ENCODE data around the gene MYH9.
"Not testable (repeated sequence)": the region's sequence is repeated elsewhere in the genome, so short reads cannot be mapped to it uniquely, and the experiment has no call there.

Gene MYH9

DNA sequence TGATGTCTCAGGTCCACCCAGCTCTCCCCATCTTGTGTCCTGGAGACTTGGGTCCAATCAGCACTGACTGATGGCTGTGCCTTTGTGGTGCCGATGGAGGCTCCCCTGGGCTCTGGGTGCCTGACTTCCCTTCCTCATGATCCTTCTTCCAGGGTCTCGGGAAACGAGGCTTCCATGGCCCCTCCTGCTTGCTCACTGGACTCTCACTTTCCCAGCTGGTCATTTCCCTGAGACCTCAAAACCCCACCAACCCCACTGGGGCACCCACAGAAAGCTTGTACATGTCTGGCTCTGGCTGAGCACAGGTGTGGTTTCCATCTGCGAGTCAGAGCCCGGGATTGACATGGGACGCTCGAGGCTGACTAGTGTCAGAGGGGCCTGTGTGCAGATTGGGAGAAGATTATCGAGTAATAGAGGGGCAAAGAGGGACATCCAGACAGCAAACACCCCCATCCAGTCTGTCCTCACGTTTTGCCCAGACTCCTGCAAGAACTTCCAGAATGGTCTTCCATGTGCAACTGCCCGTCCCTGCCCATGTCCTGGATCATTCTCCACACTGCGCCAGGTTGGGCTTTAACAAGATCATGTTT lies 119.8 kb downstream of the MYH9 start:
- TF ChIP-seq, protein P1, sequence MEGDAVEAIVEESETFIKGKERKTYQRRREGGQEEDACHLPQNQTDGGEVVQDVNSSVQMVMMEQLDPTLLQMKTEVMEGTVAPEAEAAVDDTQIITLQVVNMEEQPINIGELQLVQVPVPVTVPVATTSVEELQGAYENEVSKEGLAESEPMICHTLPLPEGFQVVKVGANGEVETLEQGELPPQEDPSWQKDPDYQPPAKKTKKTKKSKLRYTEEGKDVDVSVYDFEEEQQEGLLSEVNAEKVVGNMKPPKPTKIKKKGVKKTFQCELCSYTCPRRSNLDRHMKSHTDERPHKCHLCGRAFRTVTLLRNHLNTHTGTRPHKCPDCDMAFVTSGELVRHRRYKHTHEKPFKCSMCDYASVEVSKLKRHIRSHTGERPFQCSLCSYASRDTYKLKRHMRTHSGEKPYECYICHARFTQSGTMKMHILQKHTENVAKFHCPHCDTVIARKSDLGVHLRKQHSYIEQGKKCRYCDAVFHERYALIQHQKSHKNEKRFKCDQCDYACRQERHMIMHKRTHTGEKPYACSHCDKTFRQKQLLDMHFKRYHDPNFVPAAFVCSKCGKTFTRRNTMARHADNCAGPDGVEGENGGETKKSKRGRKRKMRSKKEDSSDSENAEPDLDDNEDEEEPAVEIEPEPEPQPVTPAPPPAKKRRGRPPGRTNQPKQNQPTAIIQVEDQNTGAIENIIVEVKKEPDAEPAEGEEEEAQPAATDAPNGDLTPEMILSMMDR (IDR thresholded peaks at IDR 0.05; ENCODE audit: low read depth, low read length) = no peak
- DNase-seq (ENCODE audit: extremely low read depth, low read depth) = no peak

DNA sequence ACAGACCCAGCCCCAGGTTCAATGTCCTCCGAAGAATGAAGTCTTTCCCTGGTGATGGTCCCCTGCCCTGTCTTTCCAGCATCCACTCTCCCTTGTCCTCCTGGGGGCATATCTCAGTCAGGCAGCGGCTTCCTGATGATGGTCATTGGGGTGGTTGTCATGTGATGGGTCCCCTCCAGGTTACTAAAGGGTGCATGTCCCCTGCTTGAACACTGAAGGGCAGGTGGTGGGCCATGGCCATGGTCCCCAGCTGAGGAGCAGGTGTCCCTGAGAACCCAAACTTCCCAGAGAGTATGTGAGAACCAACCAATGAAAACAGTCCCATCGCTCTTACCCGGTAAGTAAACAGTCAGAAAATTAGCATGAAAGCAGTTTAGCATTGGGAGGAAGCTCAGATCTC lies 120.7 kb downstream of the MYH9 start:
- TF ChIP-seq, protein P1 (IDR thresholded peaks at IDR 0.05; ENCODE audit: low read depth, low read length) = no peak
- DNase-seq (ENCODE audit: extremely low read depth, low read depth) = no peak

DNA sequence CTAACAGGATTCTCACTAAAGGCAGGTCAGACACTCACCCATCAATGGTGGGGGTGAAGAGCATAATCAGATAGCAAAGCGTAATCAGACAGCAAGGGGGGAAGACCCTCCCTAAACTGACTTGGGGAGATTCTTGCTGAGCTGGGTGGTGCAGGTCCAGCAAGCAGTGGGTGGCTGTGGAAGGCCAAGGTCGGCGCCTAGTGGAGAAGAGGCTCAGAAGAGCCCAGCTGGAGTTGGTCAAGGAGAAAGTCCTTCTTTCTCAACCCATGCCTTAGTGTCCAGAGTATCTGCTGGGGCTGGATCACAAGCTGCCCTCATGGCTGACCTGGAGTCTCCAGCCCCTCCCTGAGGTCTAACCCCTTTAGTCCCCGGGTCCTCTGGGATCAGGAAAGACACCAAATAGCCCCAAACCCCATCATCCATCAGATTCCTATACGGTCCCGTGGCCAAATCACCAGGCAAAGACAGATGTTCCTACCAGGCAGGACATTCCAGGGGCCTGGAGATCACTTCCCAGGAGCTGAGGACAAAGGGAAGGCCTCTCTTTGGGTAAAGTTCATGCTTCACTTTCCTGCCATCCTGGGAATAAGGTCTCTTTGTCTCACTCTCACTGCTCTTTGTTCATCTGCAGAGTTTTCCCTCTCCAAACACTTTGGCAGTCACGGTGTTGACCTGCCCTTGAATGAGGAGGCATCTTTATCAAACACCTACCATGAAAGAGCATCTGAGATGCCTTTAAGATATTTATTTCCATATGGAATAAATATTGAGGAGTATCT lies 123.7 kb downstream of the MYH9 start:
- DNase-seq (ENCODE audit: extremely low read depth, low read depth) = not testable (repeated sequence)

DNA sequence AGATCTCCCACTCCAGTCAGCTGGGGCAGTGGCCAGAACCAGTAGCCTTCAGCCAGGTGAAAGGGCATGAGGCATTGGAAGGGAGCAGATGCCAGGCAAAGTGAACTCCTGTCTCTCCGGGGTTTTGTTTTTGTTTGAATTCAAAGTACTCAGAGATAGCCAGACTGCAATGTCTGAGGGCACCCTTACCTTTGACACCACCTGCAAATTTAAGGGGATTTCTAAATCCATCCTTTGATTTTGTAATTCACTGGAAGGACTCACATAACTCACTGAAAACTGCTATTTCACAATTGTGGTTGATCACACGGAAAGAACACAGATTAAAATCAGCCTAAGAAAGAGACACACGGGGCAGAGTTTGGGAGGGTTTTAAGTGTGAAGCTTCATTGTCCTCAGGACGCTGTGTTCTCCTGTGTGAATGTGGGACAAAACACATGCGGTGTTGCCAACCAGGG lies 124.5 kb downstream of the MYH9 start:
- not testable (repeated sequence) for DNase-seq (ENCODE audit: extremely low read depth, low read depth)

DNA sequence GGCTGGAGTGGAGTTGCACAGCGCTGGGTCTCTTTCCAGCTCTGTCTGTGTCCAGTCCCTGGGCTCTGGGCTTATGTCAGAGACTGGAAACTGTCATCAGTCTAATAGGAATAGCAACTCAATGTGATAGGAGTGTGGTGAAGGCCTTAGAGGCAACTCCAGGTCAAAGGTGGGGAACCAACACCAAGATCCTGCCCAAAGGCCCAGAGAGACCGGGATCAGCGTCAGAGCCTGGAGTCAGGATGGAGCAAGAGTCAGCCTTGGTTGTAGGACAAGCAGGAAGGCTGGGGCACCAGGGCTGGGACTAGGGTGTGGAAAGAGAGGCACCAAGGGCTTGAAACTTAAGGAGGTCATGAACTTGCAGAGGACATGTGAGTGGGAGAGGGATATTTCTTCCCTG lies 125.5 kb downstream of the MYH9 start:
- DNase-seq (ENCODE audit: extremely low read depth, low read depth) = not testable (repeated sequence)

DNA sequence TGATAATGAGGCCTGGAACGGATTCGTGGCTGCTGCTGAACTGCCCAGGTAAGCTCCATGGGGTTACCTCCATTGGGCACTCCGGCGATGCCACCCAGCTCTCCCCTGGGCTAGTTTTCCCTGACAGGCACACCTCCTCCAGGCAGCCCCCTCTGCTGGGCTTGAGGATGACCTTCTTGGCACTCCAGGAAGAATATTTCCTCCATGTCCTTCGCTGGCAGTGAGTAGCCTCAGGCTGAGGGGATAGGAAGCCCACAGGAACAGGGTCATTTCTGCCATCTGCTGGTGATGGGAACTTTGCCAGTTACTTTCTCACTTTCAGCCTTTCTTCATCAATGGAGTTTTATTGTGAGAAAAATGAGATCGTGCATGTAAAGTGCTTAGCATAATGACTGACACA lies 126.1 kb downstream of the MYH9 start:
- DNase-seq (ENCODE audit: extremely low read depth, low read depth) = not testable (repeated sequence)

DNA sequence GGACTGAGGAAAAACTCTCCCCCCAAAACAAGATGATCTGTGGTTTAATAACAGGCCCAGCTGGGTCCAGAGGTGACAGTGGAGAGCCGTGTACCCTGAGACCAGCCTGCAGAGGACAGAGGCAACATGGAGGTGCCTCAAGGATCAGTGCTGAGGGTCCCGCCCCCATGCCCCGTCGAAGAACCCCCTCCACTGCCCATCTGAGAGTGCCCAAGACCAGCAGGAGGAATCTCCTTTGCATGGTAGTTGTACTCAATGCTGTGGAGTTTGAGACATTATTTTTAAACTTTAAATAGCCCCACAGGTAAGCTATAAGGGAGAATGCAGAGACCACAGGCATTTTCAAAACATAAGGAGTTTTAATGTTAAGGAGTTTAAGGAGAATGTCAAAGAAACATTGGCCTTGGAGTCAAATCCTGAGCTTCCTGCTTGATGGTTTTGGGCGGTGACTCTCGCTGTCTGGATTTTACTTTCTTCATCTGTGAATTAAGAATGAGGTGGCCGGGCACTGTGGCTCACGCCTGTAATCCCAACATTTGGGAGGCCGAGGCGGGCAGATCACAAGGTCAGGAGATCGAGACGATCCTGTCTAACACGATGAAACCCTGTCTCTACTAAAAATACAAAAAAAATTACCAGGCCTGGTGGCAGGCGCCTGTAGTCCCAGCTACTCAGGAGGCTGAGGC lies 128.0 kb downstream of the MYH9 start:
- TF ChIP-seq, protein P1 (IDR thresholded peaks at IDR 0.05; ENCODE audit: low read depth, low read length) = no peak
- DNase-seq (ENCODE audit: extremely low read depth, low read depth) = no peak

DNA sequence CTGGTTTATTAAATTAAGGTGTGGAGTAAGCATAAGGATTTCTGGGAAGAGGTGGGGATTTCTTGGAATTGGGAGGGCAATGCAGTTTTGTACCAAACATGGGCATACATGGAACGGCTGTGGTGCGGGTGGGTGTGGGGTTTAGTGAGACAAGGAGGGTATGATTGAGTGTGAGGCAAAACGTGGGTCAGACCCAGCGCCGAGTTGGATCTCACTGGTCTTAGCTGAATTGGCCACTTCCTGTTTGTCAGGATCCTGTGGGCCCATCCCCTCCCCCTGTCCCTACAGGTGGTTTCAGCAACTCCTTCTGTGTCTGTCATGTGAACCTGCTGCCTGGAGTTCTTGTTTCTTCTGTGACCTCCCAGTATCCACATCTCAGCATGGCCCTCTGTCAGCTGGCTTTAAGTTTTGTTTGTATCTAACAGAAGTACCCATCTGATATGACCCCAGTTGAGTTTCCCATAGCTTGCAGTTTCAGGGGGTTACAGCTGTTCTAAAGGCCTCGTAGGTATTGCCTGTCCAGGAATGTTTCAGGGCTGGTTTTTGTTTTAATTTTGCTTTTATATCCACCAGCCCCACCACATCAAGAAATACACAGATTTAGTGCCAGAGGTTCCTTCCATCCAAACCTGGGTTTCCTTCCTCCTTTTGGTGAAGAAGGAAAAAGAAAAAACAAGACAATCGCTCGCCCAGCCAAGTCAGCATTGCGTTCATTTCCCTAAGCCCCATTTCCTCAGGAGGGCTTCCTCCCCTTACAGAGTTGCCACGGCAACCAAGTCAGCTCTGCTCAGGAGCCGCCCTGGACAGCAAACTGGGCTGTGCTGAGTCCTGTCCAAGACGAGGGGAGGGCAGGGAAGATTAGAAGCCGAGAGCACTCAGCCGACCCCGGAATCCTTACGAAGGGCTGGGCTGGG lies 128.8 kb downstream of the MYH9 start:
- no peak for DNase-seq (ENCODE audit: extremely low read depth, low read depth)
- TF ChIP-seq, protein P1 (IDR thresholded peaks at IDR 0.05; ENCODE audit: low read depth, low read length) = no peak
